Stimulated activated CD8-positive, alpha-beta memory T cell treated with anti-CD3 and anti-CD28 coated beads, Interleukin-12 subunit alpha, Interleukin-12 subunit beta, amount 100 ng/mL, for 24 hours (primary cell): ENCODE measurements around the gene RBM20.

Experiments used
- DNase-seq: peaks from one replicate; pipeline ENCODE4 v3.0.0-alpha.2; 2020; ENCODE audit errors: extremely low read depth

Gene RBM20

GRCh38 chr10:110811791-110812581 is 167.8 kb downstream of the RBM20 start:
- no peak for DNase-seq

- DNase-seq = no peak
These were observed 168.4 kb downstream of the RBM20 start for GRCh38 chr10:110812583-110812982.

GRCh38 chr10:110813743-110814472 is 169.8 kb downstream of the RBM20 start:
- no peak for DNase-seq

- no peak for DNase-seq
These were observed 171.3 kb downstream of the RBM20 start for GRCh38 chr10:110815354-110816004.

- no peak for DNase-seq
These were observed 173.5 kb downstream of the RBM20 start for GRCh38 chr10:110817614-110818013.

GRCh38 chr10:110818311-110819256 is 174.4 kb downstream of the RBM20 start:
- DNase-seq = no peak

- DNase-seq = no peak
These were observed 176.2 kb downstream of the RBM20 start for GRCh38 chr10:110820321-110820814.

GRCh38 chr10:110821508-110821907 is 177.4 kb downstream of the RBM20 start:
- no peak for DNase-seq

GRCh38 chr10:110822035-110822711 is 178.0 kb downstream of the RBM20 start:
- no peak for DNase-seq

GRCh38 chr10:110822712-110823311 is 178.7 kb downstream of the RBM20 start:
- no peak for DNase-seq

GRCh38 chr10:110824152-110824441 is 180.0 kb downstream of the RBM20 start:
- DNase-seq = no peak

- DNase-seq = no peak
These were observed 180.5 kb downstream of the RBM20 start for GRCh38 chr10:110824660-110825059.

- no peak for DNase-seq
These were observed 181.4 kb downstream of the RBM20 start for GRCh38 chr10:110825508-110825907.

- DNase-seq = no peak
These were observed 183.3 kb downstream of the RBM20 start for GRCh38 chr10:110827410-110827809.

GRCh38 chr10:110827875-110828274 is 183.7 kb downstream of the RBM20 start:
- DNase-seq = no peak

GRCh38 chr10:110828525-110828924 is 184.4 kb downstream of the RBM20 start:
- no peak for DNase-seq

GRCh38 chr10:110829721-110830410 is 185.7 kb downstream of the RBM20 start:
- no peak for DNase-seq

- DNase-seq = no peak
These were observed 189.3 kb downstream of the RBM20 start for GRCh38 chr10:110833234-110833940.

- DNase-seq = no peak
These were observed 189.9 kb downstream of the RBM20 start for GRCh38 chr10:110833941-110834628.
